C1 segment of cervical spinal cord (tissue), 14 donors: ENCODE data around the gene WWOX.
"Not testable (repeated sequence)": the region's sequence is repeated elsewhere in the genome, so short reads cannot be mapped to it uniquely, and the experiment has no call there.

Experiments
- DNase-seq, 14 donors: peaks; one replicate each; lab custom pipeline; 2025; lab: John Stamatoyannopoulos, UW

The WWOX gene

DNA sequence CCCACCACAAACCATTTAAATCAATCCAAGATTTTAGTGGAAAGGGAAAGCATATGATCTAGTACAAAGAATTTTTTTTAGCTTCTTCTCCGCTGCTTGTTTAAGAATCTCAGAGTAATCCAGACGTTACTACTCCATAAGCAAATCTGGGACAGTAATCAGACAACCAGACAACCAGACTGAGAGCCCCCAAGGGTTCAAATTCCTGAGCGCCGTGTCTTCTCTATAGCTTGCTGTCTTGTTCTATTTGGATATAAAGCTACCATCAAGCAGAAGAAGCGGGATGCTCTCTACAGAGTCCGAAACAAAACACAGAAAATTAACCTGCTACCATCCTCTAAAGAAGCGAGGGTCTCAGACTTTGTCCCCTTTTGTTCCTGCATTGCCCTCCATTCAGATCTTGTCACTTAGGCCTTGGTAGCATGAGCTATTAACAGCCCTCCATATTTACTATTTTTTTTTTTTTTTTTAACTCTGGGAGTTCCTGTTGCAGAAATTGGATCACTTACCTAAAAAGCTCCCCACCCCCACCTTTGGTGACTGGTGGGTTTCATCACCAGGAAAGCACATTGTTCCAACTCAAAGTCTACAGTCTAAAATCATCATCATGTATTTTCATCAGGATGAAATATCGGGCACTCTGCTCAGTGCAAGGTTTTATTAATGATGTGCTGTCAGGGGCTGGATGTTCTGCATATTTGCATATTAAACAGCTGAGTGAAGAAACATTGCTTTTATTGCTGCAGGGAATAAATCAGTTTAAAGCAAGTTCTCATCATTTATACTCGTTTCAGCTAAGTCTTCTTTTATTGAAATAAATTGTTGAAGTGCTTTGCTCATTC, 576.7 kb downstream of the WWOX start:
- no peak for DNase-seq

DNA sequence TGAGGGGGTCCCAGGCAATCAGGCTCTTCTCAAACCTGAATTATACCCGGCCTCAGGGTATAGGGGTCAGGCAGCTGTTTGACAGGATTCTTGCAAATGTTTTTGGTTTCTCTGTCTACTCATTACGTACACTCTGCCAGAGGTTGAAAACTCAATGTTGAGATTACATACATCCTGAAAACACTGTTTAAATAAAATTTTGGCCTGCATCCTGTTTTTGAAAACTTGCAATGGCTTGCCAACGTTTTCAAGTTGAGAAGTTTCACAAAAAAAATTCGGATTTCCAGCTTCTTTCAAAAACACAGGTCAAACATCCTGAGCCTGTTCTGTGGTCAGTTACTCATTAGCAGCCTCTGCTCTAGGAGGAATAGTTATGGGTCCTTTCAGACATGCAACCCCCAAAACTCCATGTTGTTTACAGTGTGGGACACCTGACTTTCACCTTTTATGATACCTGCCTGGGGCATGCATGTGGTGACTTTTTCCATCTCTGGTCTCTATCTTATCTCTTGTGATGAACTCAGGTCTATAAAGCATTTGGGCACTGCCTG, 577.8 kb downstream of the WWOX start:
- DNase-seq = no peak

DNA sequence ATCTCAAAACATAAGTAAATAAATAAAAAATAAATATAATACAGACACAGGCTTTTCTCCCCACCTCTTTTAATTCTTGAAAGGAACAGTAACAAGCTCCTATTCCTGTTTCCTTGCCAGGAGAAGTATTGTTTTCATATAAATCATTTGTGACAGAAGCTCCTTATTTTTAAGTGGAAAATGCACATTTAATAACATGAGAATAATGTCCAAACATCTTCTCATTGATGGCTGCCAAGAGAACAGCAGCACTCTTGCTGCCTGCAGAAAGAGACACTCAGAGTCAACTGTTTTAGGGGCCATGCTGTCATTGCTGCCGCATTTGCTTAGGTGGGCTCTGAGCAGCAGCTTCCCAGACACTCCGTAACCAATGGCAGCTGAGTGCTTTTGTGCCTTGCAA, 580.1 kb downstream of the WWOX start:
- DNase-seq = no peak

DNA sequence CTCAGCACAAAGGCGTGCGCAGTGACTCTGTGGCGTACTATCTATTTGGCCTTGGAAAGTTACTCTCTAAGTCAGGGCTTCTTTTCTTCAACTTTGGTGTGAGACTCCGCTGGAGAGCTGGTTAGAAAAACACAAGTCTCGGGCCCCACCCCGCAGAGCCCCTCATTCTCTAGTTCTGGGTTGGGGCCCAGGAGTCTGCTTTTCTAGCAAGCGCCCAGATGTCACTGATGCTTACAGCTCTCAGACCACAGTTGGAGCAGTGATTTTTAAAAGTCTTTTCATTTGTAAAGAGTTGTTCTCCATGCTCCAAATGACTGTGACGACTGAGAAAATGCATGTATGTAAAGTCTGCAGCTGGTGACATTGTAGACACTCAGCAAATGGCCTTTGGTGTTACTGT, 582.3 kb downstream of the WWOX start:
- no peak for DNase-seq

DNA sequence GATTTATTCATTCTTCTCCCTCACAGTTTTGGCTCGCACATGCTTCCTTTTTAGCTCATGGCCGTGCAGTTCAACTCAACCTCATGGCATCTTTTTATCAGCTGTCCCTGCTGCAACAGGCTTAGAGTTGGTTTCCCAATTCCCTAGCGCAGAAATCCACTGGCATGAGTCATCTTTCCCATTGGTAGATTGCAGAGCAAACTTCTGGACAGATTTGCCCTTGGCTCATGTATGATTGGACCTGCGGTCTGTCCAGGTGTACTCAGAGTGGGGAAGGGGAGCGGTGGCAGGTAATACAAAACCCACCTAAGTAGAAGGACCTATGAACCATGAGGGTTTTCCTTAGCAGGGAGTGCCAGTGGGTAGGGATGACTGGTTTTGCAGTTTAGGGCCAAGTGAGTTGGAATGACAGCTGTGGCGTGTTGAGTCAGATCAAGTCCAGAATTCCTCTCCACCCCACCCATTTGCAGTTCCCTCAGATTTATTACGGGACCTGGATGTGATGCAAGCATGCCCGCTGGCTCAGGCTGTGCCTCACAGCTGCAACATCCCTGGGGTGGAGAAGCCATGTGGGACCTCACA, 584.7 kb downstream of the WWOX start:
- DNase-seq = no peak

DNA sequence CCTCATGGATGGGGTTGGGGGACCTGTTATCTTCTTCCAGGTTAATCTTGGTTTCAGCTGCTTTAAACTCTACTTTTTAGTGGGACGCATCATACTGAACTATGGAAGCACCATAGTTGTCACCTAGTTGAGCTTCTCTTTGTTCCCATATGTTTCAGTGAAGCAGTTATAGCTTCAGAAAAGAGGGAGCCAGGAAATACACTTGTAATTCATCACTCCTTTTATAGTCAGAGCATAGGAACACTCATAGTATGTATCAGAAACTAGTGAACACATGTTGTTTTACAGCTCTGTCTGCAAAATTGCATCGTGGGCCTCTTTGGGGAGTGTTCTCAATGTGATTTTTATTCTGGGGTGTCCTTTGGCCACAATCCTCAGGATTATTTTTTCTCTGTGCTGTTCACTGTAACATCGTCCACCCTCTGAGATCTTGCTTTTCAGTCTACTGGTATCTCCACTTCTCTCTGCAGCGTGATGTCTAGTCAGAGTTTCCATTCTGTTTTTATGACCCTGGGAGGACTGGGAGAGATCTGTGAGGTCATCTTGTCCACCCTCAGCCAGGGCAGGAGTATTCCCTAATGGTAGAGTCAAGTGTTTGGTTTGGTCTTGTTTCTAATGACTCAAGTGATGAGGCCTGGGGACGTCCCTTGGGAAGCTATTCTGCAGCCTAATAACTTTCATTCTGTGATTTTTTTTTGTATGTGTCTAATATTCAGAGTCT, 585.4 kb downstream of the WWOX start:
- no peak for DNase-seq

DNA sequence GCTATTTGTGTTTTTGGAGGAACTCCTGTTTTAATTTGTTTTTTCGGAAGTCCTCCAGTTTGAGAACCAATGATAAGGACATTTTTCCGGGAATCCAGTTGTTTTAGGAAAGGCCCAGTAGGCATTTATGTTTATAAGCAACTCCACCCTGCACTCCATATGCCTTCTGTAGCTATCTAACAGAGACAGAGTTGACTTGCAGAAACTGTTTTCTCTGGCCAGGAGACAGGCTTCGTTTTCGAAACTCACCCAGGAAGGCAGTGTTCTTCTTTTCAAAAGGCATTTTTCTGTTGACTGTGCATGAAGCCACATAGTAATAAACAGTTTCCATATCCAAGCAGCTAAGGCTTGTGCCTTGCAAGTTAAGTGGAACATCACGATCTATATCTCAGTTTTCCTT, 587.1 kb downstream of the WWOX start:
- no peak for DNase-seq

DNA sequence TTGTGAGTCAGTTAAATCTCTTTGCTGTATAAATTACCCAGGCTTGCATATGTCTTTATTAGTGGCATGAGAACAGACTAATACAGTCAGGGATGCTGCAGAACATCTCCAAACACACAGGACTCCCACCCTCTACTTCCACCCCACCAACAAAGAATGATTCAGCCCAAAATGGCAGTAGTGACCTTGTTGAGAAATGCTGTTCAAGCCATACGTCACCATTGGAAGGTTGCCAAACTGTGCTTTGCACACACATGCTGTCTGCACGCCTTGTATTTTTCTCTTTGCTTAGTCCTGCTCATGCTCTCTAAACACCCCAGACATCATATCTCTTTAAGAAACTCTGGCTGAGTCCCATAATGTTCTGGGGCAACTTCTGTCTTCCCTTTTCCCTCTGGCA, 589.6 kb downstream of the WWOX start:
- DNase-seq = no peak

DNA sequence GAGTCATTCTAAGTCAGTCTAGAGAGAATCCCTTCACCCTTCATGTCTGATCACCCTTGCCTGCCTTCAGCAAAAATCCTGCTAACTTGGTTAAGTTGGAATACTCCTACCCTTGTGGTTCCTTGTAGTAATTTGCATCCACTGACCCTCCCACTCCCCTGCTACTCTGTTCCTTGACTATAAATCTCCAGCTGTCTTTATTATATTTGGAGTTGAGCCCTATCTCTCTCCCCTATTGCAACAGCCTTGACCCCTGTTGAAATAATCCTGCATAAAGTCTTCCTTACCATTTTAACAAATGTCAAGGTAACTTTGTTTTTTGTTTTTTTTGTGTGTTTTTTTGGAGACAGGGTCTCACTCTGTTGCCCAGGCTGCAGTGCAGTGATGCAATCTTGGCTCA, 590.1 kb downstream of the WWOX start:
- DNase-seq = no peak

DNA sequence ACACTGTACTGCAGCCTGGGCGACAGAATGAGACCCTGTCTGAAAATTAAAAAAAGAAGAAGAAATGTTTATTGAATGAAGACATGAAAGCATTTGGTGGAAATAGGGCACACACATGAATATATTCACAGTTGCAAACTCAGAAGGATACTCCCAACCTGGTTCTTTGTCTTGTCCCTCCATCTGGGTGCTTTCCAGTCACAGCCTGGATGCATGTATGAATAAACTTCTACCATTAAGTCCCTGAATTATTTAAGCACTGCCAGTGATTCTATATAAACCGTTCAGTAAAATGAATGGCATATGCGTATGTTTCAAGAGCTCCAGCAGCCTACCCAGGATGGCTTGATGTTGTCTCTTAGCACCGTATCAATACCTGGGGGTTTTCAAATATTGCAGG, 591.1 kb downstream of the WWOX start:
- no peak for DNase-seq

DNA sequence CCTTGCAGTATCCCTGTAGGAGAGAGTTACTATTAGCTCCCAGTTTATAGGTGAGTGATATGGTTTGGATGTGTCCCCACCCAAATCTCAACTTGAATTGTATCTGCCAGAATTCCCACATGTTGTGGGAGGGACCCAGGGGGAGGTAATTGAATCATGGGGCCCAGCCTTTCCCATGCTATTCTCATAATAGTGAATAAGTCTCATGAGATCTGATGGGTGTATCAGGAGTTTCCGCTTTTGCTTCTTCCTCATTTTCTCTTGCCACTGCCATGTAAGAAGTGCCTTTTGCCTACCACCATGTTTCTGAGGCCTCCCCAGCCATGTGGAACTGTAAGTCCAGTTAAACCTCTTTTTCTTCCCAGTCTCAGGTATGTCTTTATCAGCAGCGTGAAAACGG, 592.3 kb downstream of the WWOX start:
- not testable (repeated sequence) for DNase-seq

DNA sequence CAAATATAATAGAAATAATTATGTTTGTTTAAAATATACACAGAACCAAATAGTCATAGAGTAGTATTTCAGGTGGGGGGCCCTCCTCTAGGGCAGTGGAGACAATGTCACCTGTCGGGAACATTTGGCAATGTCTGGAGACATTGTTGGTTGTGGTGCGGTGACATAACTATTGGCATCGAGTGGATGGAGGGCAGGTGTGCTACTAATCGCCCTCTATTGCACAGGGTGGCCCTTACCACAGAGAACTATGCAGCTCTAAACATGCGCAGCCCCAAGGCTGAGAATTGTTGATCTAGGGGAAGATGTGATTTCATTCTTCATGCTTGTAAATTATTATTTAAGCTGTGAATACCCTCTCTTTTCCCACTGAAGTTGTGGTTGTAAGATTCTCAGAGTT, 594.0 kb downstream of the WWOX start:
- peak in 1 of 14 donors; percentile 9 for DNase-seq

DNA sequence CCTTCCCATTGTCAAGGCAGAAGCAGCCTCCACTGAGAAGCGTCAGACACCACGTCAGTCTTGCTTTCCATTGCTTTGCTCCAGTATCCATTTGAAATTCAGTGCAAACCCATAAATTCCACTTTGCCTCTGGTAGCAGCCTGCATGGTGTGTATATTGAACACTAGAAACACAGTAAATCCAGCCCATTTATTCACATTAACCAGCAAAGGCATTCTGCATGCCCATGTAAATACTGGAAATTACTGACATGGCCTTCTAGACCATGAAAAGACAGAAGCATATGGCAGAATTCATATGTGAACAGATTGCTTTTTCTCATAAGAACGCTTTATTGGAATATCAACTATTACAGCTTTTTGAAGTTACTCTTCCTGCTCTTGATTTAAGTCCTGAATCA, 595.0 kb downstream of the WWOX start:
- peak in 1 of 14 donors; percentile 8 for DNase-seq

DNA sequence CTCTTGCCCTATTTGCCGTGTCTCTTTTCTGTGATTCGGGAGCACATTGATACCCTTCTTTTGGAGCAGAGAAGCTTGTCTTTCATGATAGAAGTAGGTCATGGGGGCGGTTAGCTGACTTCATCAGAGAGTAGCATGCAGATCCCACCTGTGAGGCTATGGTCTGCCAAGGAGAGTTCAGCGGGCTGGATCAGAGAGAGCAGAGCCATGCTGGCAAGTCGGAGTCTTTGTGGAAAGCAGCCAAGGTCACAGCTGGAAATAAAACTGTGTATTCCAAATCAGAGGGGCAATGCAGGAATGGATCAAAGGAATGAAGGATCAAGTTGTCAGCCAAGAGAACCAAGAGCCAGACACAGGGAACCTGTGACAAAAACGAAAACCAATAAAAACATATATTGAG, 595.9 kb downstream of the WWOX start:
- DNase-seq = peak in 1 of 14 donors; percentile 49

DNA sequence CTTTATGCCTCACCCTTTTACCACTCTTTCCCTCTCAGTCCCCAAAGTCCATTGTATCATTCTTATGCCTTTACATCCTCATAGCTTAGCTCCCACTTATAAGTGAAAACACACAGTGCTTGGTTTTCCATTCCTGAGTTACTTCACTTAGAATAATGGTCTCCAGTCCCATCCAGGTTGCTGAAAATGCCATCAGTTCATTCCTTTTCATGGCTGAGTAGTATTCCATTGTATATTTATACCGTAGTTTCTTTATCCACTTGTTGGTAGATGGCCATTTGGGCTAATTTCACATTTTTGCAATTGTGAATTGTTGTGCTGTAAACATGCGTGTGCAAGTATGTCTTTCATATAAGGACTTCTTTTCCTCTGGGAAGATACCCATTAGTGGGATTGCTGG, 597.3 kb downstream of the WWOX start:
- no peak for DNase-seq

DNA sequence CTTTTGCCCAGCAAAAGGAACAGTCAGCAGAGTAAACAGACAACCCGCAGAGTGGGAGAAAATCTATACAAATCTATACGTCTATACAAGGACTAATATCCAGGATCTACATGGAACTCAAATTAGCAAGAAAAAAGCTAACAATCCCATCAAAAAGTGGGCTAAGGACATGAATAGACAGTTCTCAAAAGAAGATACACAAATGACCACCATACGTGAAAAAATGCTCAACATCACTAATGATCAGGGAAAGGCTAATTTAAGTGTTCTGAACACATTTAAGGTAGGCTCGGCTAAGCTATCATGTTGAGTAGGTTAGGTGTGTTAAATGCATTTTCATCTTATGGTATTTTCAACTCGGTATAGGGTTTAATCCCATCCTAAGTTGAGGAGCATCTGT, 598.0 kb downstream of the WWOX start:
- DNase-seq = no peak

DNA sequence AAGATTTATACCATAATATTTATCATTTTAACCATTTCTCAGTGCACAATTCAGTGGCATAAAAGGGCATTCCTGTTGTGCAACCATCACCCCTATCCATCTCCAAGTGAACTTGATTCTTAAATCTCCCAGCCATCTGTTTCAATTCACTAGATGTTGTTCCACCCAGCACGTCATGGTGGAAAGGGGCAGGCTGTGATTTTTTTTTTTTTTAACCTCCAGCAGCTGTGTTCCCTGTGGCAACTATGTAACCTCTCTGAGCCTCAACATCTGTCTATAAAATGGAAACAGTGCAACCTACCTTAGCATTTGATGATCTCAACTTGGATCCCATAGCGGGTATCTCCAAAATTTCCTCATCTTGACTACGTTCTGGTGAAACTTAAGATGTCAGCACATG, 604.5 kb downstream of the WWOX start:
- DNase-seq = no peak

DNA sequence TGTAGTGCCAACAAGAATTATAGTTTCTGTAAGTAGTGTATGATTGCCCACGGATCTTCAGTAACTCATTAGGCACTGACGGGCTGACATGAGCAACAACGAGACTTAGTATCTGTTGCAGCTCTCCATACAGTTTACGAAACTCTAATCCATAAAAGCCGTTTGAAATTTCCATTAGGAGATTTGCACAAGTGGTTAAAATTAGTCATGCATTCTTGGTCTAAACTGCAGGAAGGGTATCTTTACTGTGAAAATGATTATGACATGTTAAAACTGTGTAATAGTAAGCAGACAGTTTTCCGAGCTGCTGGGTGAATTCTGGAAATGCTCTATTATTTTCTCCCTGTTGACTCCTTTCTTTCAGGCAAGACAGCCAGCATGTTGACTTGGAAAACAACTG, 605.0 kb downstream of the WWOX start:
- DNase-seq = no peak

DNA sequence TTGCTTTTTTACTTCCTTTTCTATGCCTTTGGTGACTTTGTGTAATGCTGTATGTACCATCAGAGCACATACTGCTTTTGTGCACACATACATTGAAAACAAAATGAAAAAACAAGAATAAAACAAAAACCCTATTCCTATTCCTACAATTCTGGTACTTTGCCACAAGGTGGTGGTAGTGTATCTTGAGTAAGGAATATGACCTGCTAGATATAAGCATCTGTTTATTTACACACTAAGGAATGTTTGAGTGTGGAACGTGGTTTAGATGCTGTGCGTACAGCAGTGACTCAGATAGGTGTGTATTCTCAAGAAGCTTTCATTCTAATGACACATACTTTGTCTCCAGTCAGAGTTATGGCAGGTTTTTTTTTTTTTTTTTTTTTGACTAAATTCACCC, 606.2 kb downstream of the WWOX start:
- DNase-seq = no peak

DNA sequence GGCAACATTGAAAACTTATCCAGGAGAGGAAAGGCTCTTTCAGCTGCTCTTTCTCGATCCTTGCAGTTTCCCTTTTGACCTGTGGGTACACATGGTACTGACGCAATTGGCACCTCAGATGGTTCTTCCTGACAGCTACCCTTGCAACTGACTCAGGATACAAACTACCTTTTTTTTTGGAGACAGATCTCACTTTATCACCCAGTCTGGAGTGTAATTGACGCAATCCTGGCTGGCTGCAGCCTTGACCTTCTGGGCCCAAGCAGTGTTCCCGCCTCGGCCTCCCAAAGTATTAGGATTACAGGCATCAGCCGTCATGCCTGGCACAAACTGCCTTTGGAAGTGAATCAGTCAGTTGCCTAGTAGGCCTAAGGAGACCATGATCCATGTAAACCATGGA, 607.2 kb downstream of the WWOX start:
- no peak for DNase-seq

DNA sequence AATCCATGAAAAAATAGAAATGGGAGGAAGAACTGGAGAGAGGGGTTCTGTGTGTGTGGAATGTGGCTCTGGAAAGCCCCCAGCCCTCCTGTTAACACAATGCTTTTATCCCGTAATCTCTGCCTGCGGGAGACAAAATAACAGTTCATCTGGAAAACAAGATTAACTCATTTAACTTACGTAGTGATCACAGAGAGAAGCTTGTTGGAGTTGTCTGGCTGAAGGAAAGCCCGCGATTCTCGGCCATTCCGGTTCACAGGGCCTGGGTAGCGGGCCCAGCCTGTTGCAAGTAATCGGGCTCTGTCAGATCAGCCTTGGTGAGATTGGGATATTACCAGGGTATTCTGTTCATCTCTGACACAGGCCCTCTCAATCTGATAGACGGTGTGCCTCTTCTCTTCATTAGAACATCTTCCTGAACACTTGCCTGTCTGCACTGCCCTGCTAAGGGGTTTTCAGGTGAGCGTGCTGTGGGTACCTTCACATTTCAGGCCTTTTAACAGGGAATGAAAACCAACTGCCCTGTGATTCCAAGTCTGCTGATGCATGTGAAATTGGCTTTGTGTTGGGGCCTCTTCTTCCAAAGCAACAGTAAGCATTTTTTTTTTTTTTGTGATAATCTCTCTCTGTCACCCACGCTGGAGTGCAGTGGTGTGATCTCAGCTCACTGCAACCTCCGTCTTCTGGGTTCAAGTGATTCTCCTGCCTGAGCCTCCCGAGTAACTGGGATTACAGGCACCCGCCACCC, 609.9 kb downstream of the WWOX start:
- DNase-seq = no peak

DNA sequence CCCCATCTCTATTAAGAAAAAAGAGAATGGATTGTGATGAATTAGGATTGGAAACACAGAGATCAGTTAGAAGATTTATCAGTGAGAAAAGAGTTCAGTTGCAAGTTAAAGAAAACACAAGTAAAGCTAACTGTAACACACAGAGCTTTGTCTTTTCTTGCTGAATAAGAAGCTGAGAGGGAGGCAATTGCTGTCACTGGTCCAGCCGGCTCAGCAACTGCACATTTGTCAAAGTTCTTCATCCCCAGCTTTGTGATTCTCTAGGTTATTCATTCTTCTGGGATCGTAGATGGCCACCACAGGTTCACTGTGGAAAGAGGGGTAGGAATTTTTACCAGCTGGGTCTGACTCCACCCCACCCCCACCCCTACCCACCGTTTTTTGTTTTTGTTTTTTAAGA, 615.7 kb downstream of the WWOX start:
- no peak for DNase-seq
